GM19395 (cell line): Measurements from ENCODE around the gene HEG1.

ENCODE experiments used
- ATAC-seq: cut with Tn5 transposase; IDR thresholded peaks from one replicate; pipeline ENCODE4 v1.9.1; 2021; ENCODE audit warnings: mild to moderate bottlenecking, moderate library complexity; ENCODE audit not compliant: unreplicated experiment

HEG1 gene

GRCh38 chr3:124923833-124924232 is 132.0 kb downstream of the HEG1 start:
- no peak for ATAC-seq

- ATAC-seq, result no peak
These were observed 135.1 kb downstream of the HEG1 start for GRCh38 chr3:124920718-124921117.

- ATAC-seq, result no peak
These were observed 136.0 kb downstream of the HEG1 start for GRCh38 chr3:124919756-124920155.

- ATAC-seq, result no peak
These were observed 137.3 kb downstream of the HEG1 start for GRCh38 chr3:124918524-124918923.

GRCh38 chr3:124916837-124917409 is 138.9 kb downstream of the HEG1 start:
- no peak for ATAC-seq
